Renal cortical epithelial cell (primary cell): Measurements from ENCODE around the gene HOXD13. TPM values are rescaled to one million over a fixed set of nuclear protein-coding genes. Genes with fewer than 3 reads are reported as not detected.
A peak's percentile ranks its signal among the peaks of the same experiment; 100 is the strongest.

ENCODE experiments used
- DNase-seq: peaks from one replicate; pipeline ENCODE4 v3.0.0-alpha.2; 2011; ENCODE audit warnings: low read depth
- total RNA-seq: library from RNA; depleted of rRNA; stranded (reverse); fragments of >200 nt; gene quantifications from 2 replicates; pipeline ENCODE4 v1.2.3, GENCODE V29; 2014

Gene HOXD13
- total RNA-seq, 1 donor from 2014 or later: not detected

DNA sequence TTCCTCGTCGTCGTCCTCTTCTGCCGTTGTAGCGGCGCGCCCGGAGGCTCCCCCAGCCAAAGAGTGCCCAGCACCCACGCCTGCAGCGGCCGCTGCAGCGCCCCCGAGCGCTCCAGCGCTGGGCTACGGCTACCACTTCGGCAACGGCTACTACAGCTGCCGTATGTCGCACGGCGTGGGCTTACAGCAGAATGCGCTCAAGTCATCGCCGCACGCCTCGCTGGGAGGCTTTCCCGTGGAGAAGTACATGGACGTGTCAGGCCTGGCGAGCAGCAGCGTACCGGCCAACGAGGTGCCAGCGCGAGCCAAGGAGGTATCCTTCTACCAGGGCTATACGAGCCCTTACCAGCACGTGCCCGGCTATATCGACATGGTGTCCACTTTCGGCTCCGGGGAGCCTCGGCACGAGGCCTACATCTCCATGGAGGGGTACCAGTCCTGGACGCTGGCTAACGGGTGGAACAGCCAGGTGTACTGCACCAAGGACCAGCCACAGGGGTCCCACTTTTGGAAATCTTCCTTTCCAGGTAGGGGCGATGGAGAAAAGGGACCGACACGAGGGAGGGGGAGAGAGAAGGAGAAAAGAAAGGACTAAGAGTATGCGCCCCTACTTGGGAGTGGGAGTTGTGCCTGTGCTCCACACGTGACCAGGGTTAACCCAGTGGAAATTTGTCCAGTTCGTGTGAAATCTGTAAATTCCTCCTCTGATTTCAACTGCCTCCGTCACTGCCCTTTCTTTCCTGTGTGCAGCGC lies 800 bp downstream of the HOXD13 start:
- no peak for DNase-seq

DNA sequence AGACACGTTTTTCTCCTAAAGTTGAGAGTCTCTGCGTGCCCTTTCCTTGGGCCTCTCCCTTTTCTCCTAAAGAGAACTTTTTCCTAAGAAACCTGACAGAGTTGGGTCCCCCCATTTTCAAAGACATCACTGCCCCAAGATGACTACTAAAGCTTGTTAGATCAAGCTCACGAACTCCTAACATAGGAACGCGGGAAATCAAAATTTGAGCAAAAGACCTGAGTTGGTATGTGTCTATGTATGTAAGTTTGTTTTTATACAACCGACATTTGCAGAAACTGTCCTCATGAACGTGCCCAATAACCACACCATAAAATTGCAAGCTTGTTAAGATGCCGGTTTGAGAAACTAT lies 1.4 kb downstream of the HOXD13 start:
- DNase-seq: no peak

DNA sequence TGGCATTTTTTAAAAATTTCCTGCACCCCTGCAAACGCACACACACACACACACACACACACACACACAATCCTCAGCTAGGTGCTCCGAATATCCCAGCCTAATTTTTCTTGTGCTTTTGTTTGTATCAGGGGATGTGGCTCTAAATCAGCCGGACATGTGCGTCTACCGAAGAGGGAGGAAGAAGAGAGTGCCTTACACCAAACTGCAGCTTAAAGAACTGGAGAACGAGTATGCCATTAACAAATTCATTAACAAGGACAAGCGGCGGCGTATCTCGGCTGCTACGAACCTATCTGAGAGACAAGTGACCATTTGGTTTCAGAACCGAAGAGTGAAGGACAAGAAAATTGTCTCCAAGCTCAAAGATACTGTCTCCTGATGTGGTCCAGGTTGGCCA lies 1.8 kb downstream of the HOXD13 start:
- DNase-seq: no peak

- no peak for DNase-seq
Observed at GRCh38 chr2:176095421-176095820, 2.9 kb downstream of the HOXD13 start.

DNA sequence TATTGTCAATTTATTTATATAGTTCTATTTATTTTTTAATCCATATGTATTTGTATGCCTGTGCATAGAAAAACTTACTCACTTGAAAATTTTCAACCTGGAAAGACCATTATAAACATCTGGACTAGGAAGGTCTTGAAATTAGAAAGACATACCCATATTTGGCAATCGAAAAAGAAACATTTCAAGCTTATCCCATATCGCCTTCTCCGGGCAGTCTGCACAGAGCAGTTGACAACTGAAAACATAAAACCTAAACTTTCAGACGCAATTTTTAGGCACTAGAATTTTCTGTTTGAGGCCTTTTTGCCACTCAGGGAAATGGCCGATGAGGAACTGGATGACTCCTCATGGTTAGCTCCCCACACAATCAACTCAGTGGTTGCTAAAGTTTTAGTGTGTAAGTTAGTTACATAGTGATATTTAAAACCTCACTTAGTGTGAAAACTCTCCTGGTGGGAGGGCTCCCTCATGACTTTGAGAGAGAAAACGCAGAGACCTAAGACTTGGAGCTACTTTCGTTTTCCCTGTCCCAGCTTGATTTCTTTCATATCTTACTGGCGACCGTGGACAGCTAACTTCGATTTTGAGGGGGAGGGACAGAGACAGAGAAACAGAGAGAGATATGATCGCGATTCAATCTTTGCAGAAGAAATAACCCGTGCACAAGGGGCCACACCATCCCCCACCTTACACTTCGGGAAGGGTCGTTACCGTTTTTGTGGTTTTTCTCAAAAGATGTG lies 3.9 kb downstream of the HOXD13 start:
- DNase-seq: no peak

- no peak for DNase-seq
Observed at GRCh38 chr2:176096986-176097819, 4.7 kb downstream of the HOXD13 start.

DNA sequence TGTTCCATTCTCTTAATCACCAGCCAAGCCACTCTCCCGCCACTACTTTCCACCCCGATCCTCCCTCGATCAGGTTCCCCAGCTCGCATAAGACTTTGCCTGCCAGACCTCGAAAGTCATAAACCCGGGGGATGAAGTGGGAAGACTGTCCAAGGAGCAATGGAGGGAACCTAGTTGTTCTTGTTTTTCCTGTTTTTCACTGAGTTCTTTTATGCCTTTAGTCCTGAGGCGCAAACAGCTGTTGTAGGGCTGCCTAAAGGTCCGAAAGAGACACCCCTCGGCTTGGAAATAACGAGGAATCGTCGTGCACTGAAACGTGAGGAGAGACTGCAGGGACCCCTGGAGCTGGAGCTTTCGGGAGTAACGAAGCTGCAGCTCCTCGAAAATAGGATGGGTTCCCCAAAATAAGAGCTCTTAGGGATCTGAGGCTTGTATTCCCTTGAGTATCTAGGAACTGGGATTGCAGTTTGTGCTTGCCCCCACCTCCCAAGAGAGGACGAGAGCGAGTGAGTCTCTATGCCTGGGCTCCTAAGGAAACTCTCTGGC lies 5.4 kb downstream of the HOXD13 start:
- no peak for DNase-seq

DNA sequence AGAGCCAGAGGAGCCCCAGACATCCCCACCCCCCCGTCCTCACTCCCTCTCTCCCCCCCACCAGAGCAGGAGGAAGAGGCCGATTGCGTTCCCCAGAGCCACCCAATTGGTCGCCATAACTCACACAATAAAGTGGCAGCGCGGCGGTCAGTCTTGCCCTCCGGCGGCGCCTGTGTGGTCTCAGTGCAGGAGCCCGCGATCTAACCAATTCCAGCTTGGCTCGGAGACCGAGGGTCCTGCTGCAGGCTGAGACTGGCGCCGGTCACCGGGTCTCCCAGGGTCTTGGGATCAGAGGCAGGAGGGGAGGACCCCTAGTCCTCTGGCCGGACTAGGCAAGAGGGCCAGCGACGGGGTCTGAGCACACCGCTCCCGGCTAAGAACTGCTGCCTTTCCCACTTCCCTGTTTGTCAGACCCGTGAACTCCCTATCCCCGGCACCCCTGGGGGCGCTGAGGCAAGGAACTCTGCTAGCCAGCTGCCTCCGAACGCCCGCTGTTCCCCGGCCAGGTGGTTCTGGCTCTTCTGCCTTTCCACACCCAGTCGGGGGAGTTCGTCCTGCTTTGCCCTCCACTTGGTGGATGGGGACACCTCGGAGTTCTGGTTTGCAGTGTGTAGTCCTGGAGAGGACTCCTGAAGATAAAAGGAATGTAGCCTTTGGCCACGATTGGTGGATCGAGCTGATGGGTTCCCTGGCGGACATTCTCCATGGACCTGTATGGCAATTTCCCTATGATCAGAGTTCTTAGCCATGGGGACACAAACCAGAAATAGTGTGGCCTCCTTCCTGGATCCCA lies 6.0 kb downstream of the HOXD13 start:
- DNase-seq: no peak

DNA sequence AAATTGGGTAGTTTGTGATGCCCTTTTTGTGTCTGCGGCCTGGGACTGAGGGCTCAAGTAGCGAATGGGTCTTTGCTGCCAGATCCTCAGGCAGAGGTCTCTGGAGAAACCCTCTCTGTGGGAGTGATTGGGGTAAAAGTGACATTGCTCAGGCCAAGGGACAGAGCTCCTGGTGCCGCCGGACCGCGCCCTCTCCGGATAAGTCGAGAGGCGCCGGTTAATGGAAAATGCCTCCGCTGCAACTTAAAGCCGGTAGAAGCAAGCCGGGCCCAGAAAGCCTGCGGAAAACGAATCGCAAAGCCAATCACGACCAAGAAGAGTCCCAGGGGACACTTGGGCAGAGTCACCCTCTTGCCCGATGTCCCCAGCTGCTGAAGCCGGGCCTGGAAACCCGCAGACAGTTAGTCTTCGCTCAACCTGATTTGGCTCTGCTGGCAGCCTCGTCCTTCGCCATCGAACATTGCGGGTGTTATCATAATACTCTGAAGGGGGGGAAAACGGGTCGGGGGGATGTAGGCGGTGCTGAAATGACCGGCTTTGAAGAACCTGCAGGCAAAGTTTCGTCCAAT lies 6.7 kb downstream of the HOXD13 start:
- DNase-seq: no peak

GRCh38 chr2:176099728-176100546 lies 7.4 kb downstream of the HOXD13 start, which contains the start of gene HOXD12:
HOXD12 (plus strand) TSS chr2:176099795; CDS start chr2:176099802, 7 bp downstream.
- DNase-seq: no peak

- DNase-seq: no peak
Observed at GRCh38 chr2:176100547-176101140, 8.1 kb downstream of the HOXD13 start.

DNA sequence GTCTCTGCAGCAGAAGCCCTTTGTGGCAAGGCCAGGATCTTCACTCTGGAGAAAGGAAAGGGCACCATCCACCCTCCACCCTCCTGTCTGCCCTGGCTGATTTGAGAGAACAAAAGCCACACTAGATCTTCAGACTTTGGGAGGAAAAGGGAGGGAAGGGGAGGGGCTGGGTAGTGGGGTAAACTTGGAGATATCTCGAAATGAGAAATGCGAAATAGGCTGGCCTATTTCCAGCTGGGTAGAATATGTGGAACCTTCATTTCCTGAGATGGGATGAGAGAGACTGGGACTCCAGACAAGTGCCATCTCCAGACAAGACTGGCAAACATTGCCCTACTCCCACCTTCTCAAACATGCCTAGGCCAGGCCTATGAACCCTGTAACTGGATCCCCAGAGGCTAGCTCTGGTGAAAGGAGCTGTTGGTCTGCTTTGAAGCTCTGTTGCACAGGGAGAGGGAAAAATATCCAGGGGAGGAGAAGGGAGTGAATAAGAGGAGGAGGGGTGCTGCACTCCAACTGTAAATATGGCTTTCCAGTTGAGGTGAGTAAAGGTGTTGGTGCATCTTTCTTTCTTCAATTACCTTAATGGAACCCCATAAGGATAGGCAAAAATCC lies 8.8 kb downstream of the HOXD13 start:
- no peak for DNase-seq

DNA sequence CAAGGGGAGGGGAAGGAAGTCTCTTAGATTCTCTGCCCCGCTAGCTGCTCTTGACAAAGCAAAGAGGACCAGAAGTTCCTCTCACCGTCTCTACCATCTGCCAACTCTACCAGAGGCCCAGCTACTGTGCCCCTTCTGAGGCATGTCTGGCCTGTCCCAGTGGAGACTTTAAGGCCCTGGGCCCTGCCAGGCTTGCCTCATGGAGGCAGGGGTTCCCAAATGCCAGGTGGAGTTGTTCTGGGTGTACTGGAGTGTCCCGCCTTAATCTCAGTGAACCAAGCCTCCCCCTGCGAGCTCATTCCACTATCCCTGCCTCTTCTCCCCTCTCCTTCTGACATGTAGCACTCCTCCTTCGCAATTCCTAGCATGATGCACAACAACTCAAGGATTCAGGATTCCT lies 9.3 kb downstream of the HOXD13 start:
- DNase-seq: no peak

- no peak for DNase-seq
Observed at GRCh38 chr2:176102309-176102866, 9.9 kb downstream of the HOXD13 start.

DNA sequence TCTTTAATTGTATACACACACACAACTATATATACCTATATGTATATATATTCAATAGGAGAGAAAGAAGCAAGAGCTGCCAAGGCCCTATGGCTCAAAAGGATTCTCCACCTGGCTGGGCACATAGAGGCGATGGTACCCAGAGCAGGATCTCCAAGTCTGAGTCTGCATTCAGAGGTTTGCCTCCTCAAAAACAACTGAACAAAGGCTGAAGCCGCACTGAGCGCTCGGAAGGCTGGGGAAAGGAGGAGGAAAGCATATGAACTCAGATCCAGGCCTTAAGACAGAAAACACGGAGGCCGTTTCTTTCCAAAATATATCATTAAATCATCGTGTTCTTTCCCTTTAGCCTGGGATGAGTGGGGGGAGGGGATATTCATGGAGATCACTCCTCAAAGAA lies 10.7 kb downstream of the HOXD13 start:
- no peak for DNase-seq

DNA sequence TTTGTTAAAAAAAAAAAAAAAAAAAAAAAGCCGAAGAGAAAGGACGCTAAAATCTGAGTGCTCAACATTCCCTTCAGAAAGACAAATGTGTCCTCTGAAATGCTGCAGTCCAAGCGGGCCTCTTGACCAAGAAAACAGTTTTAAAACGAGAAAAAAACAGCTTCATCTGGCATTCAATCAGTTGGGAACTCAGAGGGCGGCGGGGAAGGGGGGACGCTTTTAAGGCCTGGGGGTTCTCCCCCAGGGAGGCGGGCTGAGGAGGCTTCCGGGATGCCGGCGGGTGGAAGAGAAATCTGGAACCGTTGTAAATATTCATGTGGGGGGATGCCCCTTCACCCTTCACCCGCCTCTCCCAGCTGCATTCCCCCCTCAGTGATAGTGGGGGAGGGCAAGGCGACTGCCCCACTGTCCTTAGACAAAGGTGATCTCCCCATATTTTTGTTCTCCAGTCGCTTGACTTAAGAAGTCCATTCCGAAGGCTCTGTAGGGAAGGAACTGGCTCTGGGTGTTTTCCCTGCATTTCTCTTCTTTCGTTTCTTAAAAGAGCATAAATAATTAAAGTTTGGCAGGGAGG lies 11.3 kb downstream of the HOXD13 start:
- no peak for DNase-seq

DNA sequence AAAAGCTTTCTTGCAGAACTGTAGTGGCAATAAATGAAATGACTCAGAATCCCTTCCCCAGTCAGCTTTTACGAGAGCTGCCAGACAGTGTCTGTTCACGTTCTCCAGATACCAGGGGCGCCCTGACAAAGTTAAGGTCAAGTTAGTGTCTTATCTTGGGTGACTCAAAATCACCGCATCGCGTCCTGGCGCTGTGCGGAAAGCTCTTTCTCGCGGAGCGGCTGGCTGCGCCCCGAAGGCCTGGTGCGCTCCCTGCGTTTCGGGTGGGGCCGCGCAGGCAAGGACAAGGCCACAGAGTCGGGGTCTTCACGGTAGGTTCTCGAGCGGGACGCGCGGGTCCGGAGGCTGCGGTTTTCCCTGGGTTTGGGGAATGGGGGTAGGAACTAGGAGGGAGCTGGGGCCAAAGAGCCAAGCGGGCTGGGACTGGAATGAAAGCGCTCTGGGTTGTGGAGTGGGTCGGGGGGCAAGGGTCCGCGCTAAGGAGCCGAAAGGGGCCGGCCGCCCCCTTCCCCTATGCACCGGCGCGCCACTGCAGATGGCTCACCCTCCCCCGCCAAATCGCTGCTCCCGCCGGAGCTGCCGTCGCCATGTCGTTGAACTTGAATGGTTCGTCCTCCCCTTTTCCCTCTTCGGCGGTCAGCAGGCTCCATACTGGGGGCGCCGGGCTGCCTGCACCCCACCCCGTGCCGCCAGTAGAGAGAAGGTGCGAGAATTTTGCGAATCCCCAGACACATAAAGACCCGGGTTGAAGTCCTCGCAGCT lies 12.0 kb downstream of the HOXD13 start:
- DNase-seq: peak; percentile 75
